HL-60 (cell line): Measurements from ENCODE around the gene MFSD1.

Experiments used
- POLR2AphosphoS5 ChIP-seq: IDR thresholded peaks from 2 replicates; pipeline ENCODE4 v1.6.1; 2012; ENCODE audit warnings: low read depth
- TF ChIP-seq, protein P1 (sequence below): IDR thresholded peaks from 2 replicates; pipeline ENCODE4 v1.6.1; 2012; ENCODE audit warnings: low read depth; ENCODE audit not compliant: insufficient replicate concordance
- TF ChIP-seq, protein P2 (sequence below): IDR thresholded peaks from one replicate; pipeline ENCODE4 v1.5.1; 2011; ENCODE audit warnings: low read length, control low read depth, inconsistent platforms; ENCODE audit not compliant: insufficient read depth

DNA sequence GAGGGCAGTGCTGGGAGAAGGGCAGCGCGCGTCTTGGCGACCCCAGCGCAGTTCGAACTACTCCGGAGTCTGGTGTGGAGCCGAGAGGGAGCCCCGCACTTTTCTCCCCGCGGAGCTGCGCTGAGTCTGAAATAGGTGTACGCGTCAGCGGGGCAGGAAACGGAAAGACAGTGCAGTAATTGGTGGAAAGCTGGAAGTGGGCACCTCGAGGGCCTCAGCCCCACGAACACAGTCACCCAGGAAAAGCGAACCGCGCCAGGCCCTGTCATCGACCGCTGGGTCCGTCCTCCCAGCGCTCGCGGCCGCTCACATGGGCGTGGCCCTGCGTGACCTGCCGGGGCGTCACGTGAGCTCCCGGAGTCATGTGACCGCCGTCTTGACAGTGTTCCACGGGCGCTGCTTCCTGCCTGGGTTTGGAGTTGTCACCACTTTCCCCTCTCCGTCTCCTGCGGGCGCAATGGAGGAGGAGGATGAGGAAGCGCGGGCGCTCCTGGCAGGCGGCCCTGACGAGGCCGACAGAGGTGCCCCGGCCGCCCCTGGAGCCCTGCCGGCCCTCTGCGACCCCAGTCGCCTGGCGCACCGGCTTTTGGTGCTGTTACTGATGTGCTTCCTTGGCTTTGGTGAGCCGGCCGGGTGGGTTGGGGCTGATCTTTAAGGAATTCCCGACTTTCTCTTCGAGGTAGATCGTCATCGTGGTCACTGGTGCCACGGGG, at the start of gene MFSD1:
- peak; percentile 74 for TF ChIP-seq POLR2AphosphoS5
- TF ChIP-seq, protein P1, sequence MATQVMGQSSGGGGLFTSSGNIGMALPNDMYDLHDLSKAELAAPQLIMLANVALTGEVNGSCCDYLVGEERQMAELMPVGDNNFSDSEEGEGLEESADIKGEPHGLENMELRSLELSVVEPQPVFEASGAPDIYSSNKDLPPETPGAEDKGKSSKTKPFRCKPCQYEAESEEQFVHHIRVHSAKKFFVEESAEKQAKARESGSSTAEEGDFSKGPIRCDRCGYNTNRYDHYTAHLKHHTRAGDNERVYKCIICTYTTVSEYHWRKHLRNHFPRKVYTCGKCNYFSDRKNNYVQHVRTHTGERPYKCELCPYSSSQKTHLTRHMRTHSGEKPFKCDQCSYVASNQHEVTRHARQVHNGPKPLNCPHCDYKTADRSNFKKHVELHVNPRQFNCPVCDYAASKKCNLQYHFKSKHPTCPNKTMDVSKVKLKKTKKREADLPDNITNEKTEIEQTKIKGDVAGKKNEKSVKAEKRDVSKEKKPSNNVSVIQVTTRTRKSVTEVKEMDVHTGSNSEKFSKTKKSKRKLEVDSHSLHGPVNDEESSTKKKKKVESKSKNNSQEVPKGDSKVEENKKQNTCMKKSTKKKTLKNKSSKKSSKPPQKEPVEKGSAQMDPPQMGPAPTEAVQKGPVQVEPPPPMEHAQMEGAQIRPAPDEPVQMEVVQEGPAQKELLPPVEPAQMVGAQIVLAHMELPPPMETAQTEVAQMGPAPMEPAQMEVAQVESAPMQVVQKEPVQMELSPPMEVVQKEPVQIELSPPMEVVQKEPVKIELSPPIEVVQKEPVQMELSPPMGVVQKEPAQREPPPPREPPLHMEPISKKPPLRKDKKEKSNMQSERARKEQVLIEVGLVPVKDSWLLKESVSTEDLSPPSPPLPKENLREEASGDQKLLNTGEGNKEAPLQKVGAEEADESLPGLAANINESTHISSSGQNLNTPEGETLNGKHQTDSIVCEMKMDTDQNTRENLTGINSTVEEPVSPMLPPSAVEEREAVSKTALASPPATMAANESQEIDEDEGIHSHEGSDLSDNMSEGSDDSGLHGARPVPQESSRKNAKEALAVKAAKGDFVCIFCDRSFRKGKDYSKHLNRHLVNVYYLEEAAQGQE = no peak
- TF ChIP-seq, protein P2, sequence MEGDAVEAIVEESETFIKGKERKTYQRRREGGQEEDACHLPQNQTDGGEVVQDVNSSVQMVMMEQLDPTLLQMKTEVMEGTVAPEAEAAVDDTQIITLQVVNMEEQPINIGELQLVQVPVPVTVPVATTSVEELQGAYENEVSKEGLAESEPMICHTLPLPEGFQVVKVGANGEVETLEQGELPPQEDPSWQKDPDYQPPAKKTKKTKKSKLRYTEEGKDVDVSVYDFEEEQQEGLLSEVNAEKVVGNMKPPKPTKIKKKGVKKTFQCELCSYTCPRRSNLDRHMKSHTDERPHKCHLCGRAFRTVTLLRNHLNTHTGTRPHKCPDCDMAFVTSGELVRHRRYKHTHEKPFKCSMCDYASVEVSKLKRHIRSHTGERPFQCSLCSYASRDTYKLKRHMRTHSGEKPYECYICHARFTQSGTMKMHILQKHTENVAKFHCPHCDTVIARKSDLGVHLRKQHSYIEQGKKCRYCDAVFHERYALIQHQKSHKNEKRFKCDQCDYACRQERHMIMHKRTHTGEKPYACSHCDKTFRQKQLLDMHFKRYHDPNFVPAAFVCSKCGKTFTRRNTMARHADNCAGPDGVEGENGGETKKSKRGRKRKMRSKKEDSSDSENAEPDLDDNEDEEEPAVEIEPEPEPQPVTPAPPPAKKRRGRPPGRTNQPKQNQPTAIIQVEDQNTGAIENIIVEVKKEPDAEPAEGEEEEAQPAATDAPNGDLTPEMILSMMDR = no peak
